Measurements from ENCODE around the gene CORT. TPM values are rescaled to one million over a fixed set of nuclear protein-coding genes. Genes with fewer than 3 reads are reported as not detected.

The CORT gene
- total and polyA plus RNA-seq, 2 of the 4 experiments (the other 2 are of a cell fraction): 0.10 TPM; not detected in 1

DNA sequence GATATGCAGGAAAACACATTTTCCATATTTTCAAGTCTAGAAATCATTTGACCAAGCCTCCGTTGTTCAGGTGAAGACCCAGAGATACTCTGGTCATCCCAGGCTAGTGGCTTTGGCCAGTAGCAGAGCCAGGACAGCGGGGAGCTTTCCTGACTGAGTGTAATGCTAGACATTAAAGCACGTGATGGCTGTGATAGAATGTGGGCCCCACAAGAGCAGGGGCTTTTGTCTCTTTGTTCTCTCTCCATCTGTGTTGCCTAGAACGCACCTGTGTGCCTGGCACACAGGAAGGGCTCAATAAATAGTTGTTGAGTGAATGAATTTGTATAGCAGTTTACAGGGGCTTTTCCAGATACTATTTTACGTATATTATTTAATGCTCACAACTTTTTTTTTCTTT is 9.0 kb upstream of the CORT start:
- H3K9me1 ChIP-seq (ENCODE audit: insufficient read depth, low read length): no peaks in the 10 kb centered on the region
- no peak overlapping the region for H3K9ac ChIP-seq (ENCODE audit: low read depth, low read length)
- H2BK5ac ChIP-seq (ENCODE audit: low read depth, low read length, poor library complexity, severe bottlenecking): no peak overlapping the region
- intact Hi-C loops (cut with micrococcal nuclease): no loop called here
- no peak overlapping the region for H2BK20ac ChIP-seq (ENCODE audit: low read depth, low read length)
- no peak overlapping the region for H3K23ac ChIP-seq (ENCODE audit: low read depth, low read length)
- no peak overlapping the region for H3K4me2 ChIP-seq (ENCODE audit: low read depth, low read length)
- no peaks in the 10 kb centered on the region for H3K9me3 ChIP-seq (ENCODE audit: control insufficient read depth, insufficient read depth, low read length)
- H2AK5ac ChIP-seq (ENCODE audit: low read depth, low read length): no peak overlapping the region
- H4K5ac ChIP-seq (ENCODE audit: low read depth, low read length): no peak overlapping the region
- H3K36me3 ChIP-seq (ENCODE audit: control insufficient read depth, insufficient read depth, low read length): peaks cover 7% of the 10 kb centered on the region; the same call in 1 of the 2 replicates
- ChIA-PET CTCF (no interaction called here), POLR2A (ENCODE audit: unreplicated experiment) (no interaction called here)
- no peaks in the 10 kb centered on the region for H4K20me1 ChIP-seq (ENCODE audit: insufficient read depth, low read length)
- in situ Hi-C loops (cut with MboI; ENCODE audit: low sequenced_read_pairs): no loop called here
- H3K56ac ChIP-seq (ENCODE audit: extremely low read depth, insufficient read depth, low read length): no peak overlapping the region
- peaks cover 0 to 4% of the 10 kb centered on the region in 2 experiments; a peak in 1 of 4 replicates for H3K79me1 ChIP-seq (ENCODE audit: low read depth in 1 of 2, low read length in 2 of 2)
- dilution Hi-C loops (cut with HindIII; ENCODE audit: low sequenced_read_pairs, unreplicated experiment): no loop called here
- no peaks in the 10 kb centered on the region for H3K27me3 ChIP-seq (ENCODE audit: control insufficient read depth, insufficient read depth, low read length)
- no peak for TF ChIP-seq RAD21 (IDR thresholded peaks at IDR 0.05; ENCODE audit: low read length)
- no peak for TF ChIP-seq CEBPB (IDR thresholded peaks at IDR 0.05; ENCODE audit: low read depth, low read length)
- TF ChIP-seq, protein P1, sequence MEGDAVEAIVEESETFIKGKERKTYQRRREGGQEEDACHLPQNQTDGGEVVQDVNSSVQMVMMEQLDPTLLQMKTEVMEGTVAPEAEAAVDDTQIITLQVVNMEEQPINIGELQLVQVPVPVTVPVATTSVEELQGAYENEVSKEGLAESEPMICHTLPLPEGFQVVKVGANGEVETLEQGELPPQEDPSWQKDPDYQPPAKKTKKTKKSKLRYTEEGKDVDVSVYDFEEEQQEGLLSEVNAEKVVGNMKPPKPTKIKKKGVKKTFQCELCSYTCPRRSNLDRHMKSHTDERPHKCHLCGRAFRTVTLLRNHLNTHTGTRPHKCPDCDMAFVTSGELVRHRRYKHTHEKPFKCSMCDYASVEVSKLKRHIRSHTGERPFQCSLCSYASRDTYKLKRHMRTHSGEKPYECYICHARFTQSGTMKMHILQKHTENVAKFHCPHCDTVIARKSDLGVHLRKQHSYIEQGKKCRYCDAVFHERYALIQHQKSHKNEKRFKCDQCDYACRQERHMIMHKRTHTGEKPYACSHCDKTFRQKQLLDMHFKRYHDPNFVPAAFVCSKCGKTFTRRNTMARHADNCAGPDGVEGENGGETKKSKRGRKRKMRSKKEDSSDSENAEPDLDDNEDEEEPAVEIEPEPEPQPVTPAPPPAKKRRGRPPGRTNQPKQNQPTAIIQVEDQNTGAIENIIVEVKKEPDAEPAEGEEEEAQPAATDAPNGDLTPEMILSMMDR (conservative IDR thresholded peaks at IDR 0.05; ENCODE audit: low read depth, low read length): no peak
- TF ChIP-seq MXI1 (IDR thresholded peaks at IDR 0.05; ENCODE audit: borderline replicate concordance, low read depth, low read length): no peak
- no peak for TF ChIP-seq MAZ (IDR thresholded peaks at IDR 0.05; ENCODE audit: borderline replicate concordance, low read depth, low read length)
- no peak for TF ChIP-seq RFX5 (IDR thresholded peaks at IDR 0.05; ENCODE audit: low read depth, low read length)
- TF ChIP-seq, protein P2, sequence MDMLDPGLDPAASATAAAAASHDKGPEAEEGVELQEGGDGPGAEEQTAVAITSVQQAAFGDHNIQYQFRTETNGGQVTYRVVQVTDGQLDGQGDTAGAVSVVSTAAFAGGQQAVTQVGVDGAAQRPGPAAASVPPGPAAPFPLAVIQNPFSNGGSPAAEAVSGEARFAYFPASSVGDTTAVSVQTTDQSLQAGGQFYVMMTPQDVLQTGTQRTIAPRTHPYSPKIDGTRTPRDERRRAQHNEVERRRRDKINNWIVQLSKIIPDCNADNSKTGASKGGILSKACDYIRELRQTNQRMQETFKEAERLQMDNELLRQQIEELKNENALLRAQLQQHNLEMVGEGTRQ (IDR thresholded peaks at IDR 0.05; ENCODE audit: low read depth, low read length): no peak
- no peak for TF ChIP-seq FOS (IDR thresholded peaks at IDR 0.05; ENCODE audit: low read depth, low read length)
- TF ChIP-seq POLR2A (IDR thresholded peaks at IDR 0.05; ENCODE audit: low read depth, low read length): no peak
- TF ChIP-seq, protein P3, sequence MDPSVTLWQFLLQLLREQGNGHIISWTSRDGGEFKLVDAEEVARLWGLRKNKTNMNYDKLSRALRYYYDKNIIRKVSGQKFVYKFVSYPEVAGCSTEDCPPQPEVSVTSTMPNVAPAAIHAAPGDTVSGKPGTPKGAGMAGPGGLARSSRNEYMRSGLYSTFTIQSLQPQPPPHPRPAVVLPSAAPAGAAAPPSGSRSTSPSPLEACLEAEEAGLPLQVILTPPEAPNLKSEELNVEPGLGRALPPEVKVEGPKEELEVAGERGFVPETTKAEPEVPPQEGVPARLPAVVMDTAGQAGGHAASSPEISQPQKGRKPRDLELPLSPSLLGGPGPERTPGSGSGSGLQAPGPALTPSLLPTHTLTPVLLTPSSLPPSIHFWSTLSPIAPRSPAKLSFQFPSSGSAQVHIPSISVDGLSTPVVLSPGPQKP (IDR thresholded peaks at IDR 0.05; ENCODE audit: borderline replicate concordance, low read depth, low read length): no peak
- no peak for TF ChIP-seq MAFK (IDR thresholded peaks at IDR 0.05; ENCODE audit: low read depth, low read length)
- no peak for TF ChIP-seq NFE2L2 (IDR thresholded peaks at IDR 0.05; ENCODE audit: low read depth, low read length)
- no peak for TF ChIP-seq CHD1 (IDR thresholded peaks at IDR 0.05; ENCODE audit: low read depth, low read length)
- no peak for TF ChIP-seq BHLHE40 (IDR thresholded peaks at IDR 0.05; ENCODE audit: low read depth, low read length)
- TF ChIP-seq RCOR1 (IDR thresholded peaks at IDR 0.05; ENCODE audit: insufficient replicate concordance, low read length): no peak
- no peak for TF ChIP-seq SMC3 (IDR thresholded peaks at IDR 0.05; ENCODE audit: low read depth, low read length)
- no peak overlapping the region for H3K4ac ChIP-seq (ENCODE audit: low read depth, low read length)
- 80% methylated on average over 1 of the region's 5 CpGs; no CpG with 5 or more reads in 1 of the 2 experiments for WGBS, 2 experiments (ENCODE audit: extremely low coverage in 2 of 2, insufficient read length in 1 of 2)
- no peak overlapping the region for H3K27ac ChIP-seq (ENCODE audit: insufficient read depth, low read length)
- no peak overlapping the region for H2BK120ac ChIP-seq (ENCODE audit: low read depth, low read length)
- H2AK9ac ChIP-seq (replicated peaks; ENCODE audit: low read depth, low read length, poor library complexity): no peak overlapping the region
- H3K4me3 ChIP-seq (ENCODE audit: insufficient read depth, low read depth, low read length): no peak overlapping the region
- no peak overlapping the region for H3K14ac ChIP-seq (replicated peaks; ENCODE audit: low read depth, low read length)
- ATAC-seq (ENCODE audit: low read depth): no peak
- H3K18ac ChIP-seq (ENCODE audit: low read depth, low read length): no peak overlapping the region
- DNase-seq: no peak
- H2BK15ac ChIP-seq (ENCODE audit: low read depth, low read length): no peak overlapping the region
- no TSS peak for BruUV-seq (replicated peaks)
- H3K4me1 ChIP-seq (ENCODE audit: control insufficient read depth, insufficient read depth, low read length): peaks cover 2% of the 10 kb centered on the region; the same call in 1 of the 2 replicates
- H2AFZ ChIP-seq (replicated peaks; ENCODE audit: low read length, poor library complexity): no peak overlapping the region
- no peak overlapping the region for H4K8ac ChIP-seq (ENCODE audit: low read depth in 2 of 2, low read length in 2 of 2)
- no peak overlapping the region for H4K91ac ChIP-seq (ENCODE audit: insufficient read depth, low read depth, low read length)
